22Rv1 (cell line): ENCODE data around the gene OSCAR.

Experiments used
- H3K27ac ChIP-seq: fragments of 450-650 bp; 2 replicates; pipeline ENCODE4 v1.5.1; 2017
- ZFX ChIP-seq: fragments of 450-650 bp; IDR thresholded peaks from 2 replicates; pipeline ENCODE4 v1.6.1; 2017; ENCODE audit warnings: antibody characterized with exemption, borderline replicate concordance
- TF ChIP-seq, protein P1 (sequence below): fragments of 450-650 bp; IDR thresholded peaks from 2 replicates; pipeline ENCODE4 v1.5.1; 2017; ENCODE audit warnings: mild to moderate bottlenecking

Gene OSCAR

DNA sequence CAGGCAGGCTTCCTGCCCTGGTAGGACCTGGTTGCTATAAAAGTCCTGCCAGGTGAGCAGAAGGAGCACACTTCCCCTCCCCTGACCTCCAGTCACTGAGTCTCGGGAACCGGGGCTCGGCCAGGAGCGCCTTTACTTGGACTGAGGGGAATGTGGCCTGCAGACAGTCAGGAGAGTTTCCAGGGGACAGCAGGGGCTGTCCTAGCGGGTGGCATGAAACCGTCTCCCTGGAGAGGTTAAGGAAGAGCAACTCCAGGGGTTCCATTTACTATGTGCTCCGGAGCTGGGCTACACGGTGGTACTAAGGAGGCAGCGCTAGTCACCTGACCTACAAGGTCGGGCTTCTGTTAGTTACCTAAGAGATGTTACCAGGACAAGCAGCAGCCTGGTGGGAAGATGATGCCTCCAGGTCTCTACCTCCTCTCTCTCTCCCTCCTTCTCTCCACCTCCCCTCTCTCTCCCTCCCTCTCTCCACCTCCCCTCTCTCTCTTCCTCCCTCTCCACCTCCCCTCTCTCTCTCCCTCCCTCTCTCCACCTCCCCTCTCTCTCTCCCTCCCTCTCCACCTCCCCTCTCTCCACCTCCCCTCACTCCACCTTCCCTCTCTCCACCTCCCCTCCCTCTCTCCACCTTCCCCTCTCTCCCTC is 32.8 kb upstream of the OSCAR start:
- no peak for TF ChIP-seq ZFX
- TF ChIP-seq, protein P1, sequence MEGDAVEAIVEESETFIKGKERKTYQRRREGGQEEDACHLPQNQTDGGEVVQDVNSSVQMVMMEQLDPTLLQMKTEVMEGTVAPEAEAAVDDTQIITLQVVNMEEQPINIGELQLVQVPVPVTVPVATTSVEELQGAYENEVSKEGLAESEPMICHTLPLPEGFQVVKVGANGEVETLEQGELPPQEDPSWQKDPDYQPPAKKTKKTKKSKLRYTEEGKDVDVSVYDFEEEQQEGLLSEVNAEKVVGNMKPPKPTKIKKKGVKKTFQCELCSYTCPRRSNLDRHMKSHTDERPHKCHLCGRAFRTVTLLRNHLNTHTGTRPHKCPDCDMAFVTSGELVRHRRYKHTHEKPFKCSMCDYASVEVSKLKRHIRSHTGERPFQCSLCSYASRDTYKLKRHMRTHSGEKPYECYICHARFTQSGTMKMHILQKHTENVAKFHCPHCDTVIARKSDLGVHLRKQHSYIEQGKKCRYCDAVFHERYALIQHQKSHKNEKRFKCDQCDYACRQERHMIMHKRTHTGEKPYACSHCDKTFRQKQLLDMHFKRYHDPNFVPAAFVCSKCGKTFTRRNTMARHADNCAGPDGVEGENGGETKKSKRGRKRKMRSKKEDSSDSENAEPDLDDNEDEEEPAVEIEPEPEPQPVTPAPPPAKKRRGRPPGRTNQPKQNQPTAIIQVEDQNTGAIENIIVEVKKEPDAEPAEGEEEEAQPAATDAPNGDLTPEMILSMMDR = no peak
- H3K27ac ChIP-seq = no peak overlapping the region

- H3K27ac ChIP-seq = no peak overlapping the region
These were observed 29.0 kb upstream of the OSCAR start for GRCh38 chr19:54129617-54129996.

GRCh38 chr19:54128796-54129616 is 28.4 kb upstream of the OSCAR start:
- TF ChIP-seq, protein P1 = no peak
- no peak for TF ChIP-seq ZFX

More at GRCh38 chr19:54129617-54129996, 29.0 kb upstream of the OSCAR start:
- TF ChIP-seq ZFX = no peak
- TF ChIP-seq, protein P1 = no peak

GRCh38 chr19:54128441-54128725 is 27.8 kb upstream of the OSCAR start:
- TF ChIP-seq, protein P1 = no peak
- no peak for TF ChIP-seq ZFX
- no peak overlapping the region for H3K27ac ChIP-seq

More at GRCh38 chr19:54128796-54129616, 28.4 kb upstream of the OSCAR start:
- no peak overlapping the region for H3K27ac ChIP-seq

GRCh38 chr19:54127688-54128440 is 27.3 kb upstream of the OSCAR start:
- TF ChIP-seq ZFX = no peak
- TF ChIP-seq, protein P1 = no peak
- H3K27ac ChIP-seq = no peak overlapping the region

DNA sequence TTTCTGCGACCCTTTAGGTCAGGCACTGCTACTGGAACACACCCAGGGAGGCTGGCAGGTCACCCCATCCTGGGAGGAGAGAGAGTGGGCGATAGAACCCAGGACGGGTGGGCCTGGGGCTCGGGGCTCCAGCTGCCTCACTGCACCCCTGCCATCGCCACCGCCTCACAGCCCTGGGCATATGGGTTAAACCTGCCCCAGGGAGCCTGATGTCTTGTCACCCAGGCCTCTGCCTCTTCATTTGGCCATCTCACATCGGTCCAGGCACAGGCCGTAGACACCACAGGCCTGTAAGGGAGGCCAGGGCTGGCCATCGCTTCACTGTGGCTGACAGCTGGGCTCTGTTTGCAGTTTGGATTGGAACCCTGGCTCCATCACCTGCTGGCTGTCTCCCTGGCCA is 25.1 kb upstream of the OSCAR start:
- TF ChIP-seq ZFX = no peak
- TF ChIP-seq, protein P1 = no peak
- H3K27ac ChIP-seq = no peak overlapping the region

DNA sequence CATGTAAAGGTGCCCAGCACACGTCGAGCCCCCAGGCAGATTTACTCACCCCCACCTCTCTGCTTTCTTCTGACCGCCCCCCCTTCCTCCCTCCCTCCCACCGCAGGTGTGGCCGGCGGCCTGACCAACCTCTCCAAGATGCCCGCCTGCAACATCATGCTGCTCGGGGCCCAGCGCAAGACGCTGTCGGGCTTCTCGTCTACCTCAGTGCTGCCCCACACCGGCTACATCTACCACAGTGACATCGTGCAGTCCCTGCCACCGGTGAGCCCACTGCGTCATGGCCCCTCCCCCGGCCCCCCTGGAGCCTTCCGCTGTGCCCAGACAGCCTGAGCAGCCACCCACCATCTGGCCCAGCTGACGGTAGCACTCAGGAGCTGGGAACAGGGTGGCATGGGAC is 23.8 kb upstream of the OSCAR start:
- no peak overlapping the region for H3K27ac ChIP-seq
- TF ChIP-seq, protein P1 = no peak
- TF ChIP-seq ZFX = no peak
